ENCODE data around the gene EFCAB6. TPM values are rescaled to one million over a fixed set of nuclear protein-coding genes. Genes with fewer than 3 reads are reported as not detected.

Gene EFCAB6
- total and polyA plus RNA-seq, 2 donors (not counting 1 experiment from before 2014, with no cell fraction given): 0.07 to 0.10 TPM

GRCh38 chr22:43835736-43836135, 23.6 kb upstream of the EFCAB6 start:
- 89% methylated on average over 7 of the region's 13 CpGs for WGBS (ENCODE audit: insufficient coverage)
- Histone ChIP-seq H3K27ac (ENCODE audit: low read length in 2 of 2) (no peak overlapping the region), H3K9me3 (ENCODE audit: control extremely low read depth in 1 of 3, control insufficient read depth in 2 of 3, insufficient read depth in 1 of 3, low read length in 2 of 3) (no peaks in the 10 kb centered on the region), H4K20me1 (ENCODE audit: control insufficient read depth, insufficient read depth, low read length, poor library complexity, severe bottlenecking) (no peaks in the 10 kb centered on the region), H3K4me2 (replicated peaks; ENCODE audit: low read depth, low read length, poor library complexity, severe bottlenecking) (no peak overlapping the region), H3K36me3 (replicated peaks in 1 of 2; ENCODE audit: control extremely low read depth in 1 of 2, control insufficient read depth in 1 of 2, extremely low read depth in 1 of 2, insufficient read depth in 2 of 2, low read length in 1 of 2) (no peaks in the 10 kb centered on the region), H3K9ac (ENCODE audit: low read length) (no peak overlapping the region), H3K27me3 (replicated peaks in 1 of 4; ENCODE audit: control extremely low read depth in 1 of 4, control insufficient read depth in 3 of 4, insufficient read depth in 4 of 4, low read length in 3 of 4) (no peaks in the 10 kb centered on the region), H3K79me2 (ENCODE audit: control insufficient read depth, insufficient read depth, low read length) (no peaks in the 10 kb centered on the region), H2AFZ (ENCODE audit: insufficient read depth, low read depth, low read length, poor library complexity, severe bottlenecking) (no peak overlapping the region), H3K4me1 (ENCODE audit: control insufficient read depth in 2 of 2, insufficient read depth in 2 of 2, low read length in 2 of 2) (no peaks in the 10 kb centered on the region), H3K4me3 (ENCODE audit: control extremely low read depth in 1 of 5, extremely low read depth in 1 of 5, insufficient read depth in 1 of 5, low read depth in 2 of 5, low read length in 4 of 5) (no peak overlapping the region)
- no peak overlapping the region for H3K27ac Mint-ChIP-seq
- no peak overlapping the region for H3K4me3 Mint-ChIP-seq
- CTCF ChIA-PET: no interaction called here
- H3K27me3 Mint-ChIP-seq: no peaks in the 10 kb centered on the region
- no peaks in the 10 kb centered on the region for H3K9me3 Mint-ChIP-seq (ENCODE audit: insufficient read depth)
- POLR2A ChIA-PET: no interaction called here
- DNase-seq (no peak), ATAC-seq (ENCODE audit: low read depth) (no peak)
- H3K4me1 Mint-ChIP-seq: no peaks in the 10 kb centered on the region
- TF ChIP-seq CTCF (IDR thresholded peaks at IDR 0.05) (no peak), EZH2 (IDR thresholded peaks at IDR 0.05; ENCODE audit: borderline replicate concordance, insufficient read depth, low read depth, low read length, poor library complexity, severe bottlenecking) (no peak)
- intact Hi-C loops (cut with micrococcal nuclease): no loop called here

- CTCF ChIA-PET: no interaction called here
- H3K4me1 Mint-ChIP-seq: no peaks in the 10 kb centered on the region
- H3K9ac ChIP-seq (ENCODE audit: low read length): no peak overlapping the region
Observed at GRCh38 chr22:43835166-43835565, 23.1 kb upstream of the EFCAB6 start.

More at GRCh38 chr22:43835166-43835565, 23.1 kb upstream of the EFCAB6 start:
- 66% methylated on average over 11 of the region's 12 CpGs for WGBS (ENCODE audit: insufficient coverage)
- no peaks in the 10 kb centered on the region for H3K9me3 Mint-ChIP-seq (ENCODE audit: insufficient read depth)
- no peak for ATAC-seq (ENCODE audit: low read depth)
- Histone ChIP-seq H3K9me3 (ENCODE audit: control extremely low read depth in 1 of 3, control insufficient read depth in 2 of 3, insufficient read depth in 1 of 3, low read length in 2 of 3) (no peaks in the 10 kb centered on the region), H3K4me3 (ENCODE audit: control extremely low read depth in 1 of 5, extremely low read depth in 1 of 5, insufficient read depth in 1 of 5, low read depth in 2 of 5, low read length in 4 of 5) (no peak overlapping the region), H3K79me2 (ENCODE audit: control insufficient read depth, insufficient read depth, low read length) (no peaks in the 10 kb centered on the region), H2AFZ (ENCODE audit: insufficient read depth, low read depth, low read length, poor library complexity, severe bottlenecking) (no peak overlapping the region), H3K27ac (ENCODE audit: low read length in 2 of 2) (no peak overlapping the region), H3K4me2 (replicated peaks; ENCODE audit: low read depth, low read length, poor library complexity, severe bottlenecking) (no peak overlapping the region), H3K36me3 (replicated peaks in 1 of 2; ENCODE audit: control extremely low read depth in 1 of 2, control insufficient read depth in 1 of 2, extremely low read depth in 1 of 2, insufficient read depth in 2 of 2, low read length in 1 of 2) (no peaks in the 10 kb centered on the region), H3K4me1 (ENCODE audit: control insufficient read depth in 2 of 2, insufficient read depth in 2 of 2, low read length in 2 of 2) (no peaks in the 10 kb centered on the region), H4K20me1 (ENCODE audit: control insufficient read depth, insufficient read depth, low read length, poor library complexity, severe bottlenecking) (no peaks in the 10 kb centered on the region), H3K27me3 (replicated peaks in 1 of 4; ENCODE audit: control extremely low read depth in 1 of 4, control insufficient read depth in 3 of 4, insufficient read depth in 4 of 4, low read length in 3 of 4) (no peaks in the 10 kb centered on the region)
- intact Hi-C loops (cut with micrococcal nuclease): no loop called here
- no peak for DNase-seq
- no peak overlapping the region for H3K4me3 Mint-ChIP-seq
- POLR2A ChIA-PET: no interaction called here
- TF ChIP-seq CTCF (IDR thresholded peaks at IDR 0.05): no peak
- TF ChIP-seq EZH2 (IDR thresholded peaks at IDR 0.05; ENCODE audit: borderline replicate concordance, insufficient read depth, low read depth, low read length, poor library complexity, severe bottlenecking): no peak
- no peak overlapping the region for H3K27ac Mint-ChIP-seq
- H3K27me3 Mint-ChIP-seq: no peaks in the 10 kb centered on the region
